Measurements from ENCODE around the gene GNA14.

DNA sequence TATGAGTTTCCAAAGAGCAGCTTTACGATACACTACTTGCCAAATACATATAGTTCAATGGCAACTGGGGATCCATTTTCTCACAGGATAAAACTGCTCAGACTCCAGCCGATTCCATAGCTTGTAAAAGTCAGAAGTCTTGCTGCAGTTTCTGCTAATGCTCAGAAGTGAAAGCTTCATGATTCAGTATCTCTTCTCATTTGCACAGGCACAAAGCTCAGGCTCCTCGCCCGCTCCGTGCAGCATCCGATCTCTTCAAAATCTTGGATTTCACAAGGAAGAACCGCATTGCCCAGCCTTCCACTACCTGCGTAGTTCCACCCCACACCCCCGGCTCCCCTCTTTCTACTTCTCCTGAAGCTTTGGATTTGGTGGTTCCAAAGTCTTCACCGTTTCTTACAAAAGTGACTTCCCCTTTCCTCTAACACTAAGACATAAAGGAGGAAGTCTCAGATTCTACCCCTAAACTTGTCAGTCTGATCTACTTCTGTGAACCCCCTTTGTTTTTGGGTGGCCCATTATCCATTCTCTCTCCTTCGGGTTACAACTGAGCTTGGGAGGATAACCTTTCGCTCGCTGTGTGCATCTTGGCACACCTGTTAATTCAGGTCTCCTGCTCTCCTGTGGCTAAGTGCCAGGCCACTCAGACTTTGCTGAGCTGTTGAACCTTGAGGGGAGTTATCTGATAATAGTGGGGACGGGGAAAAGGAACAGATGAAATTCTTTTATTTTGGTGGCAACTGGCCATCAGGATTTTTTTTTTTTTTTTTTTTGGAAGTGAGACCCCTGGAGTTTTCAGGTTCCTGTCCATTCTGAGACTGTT is 194.1 kb downstream of the GNA14 start:
- TF ChIP-seq, protein P1, sequence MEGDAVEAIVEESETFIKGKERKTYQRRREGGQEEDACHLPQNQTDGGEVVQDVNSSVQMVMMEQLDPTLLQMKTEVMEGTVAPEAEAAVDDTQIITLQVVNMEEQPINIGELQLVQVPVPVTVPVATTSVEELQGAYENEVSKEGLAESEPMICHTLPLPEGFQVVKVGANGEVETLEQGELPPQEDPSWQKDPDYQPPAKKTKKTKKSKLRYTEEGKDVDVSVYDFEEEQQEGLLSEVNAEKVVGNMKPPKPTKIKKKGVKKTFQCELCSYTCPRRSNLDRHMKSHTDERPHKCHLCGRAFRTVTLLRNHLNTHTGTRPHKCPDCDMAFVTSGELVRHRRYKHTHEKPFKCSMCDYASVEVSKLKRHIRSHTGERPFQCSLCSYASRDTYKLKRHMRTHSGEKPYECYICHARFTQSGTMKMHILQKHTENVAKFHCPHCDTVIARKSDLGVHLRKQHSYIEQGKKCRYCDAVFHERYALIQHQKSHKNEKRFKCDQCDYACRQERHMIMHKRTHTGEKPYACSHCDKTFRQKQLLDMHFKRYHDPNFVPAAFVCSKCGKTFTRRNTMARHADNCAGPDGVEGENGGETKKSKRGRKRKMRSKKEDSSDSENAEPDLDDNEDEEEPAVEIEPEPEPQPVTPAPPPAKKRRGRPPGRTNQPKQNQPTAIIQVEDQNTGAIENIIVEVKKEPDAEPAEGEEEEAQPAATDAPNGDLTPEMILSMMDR (IDR thresholded peaks at IDR 0.05; ENCODE audit: poor library complexity, severe bottlenecking) = no peak
- TF ChIP-seq MXI1 (conservative IDR thresholded peaks at IDR 0.05; ENCODE audit: poor library complexity, severe bottlenecking) (no peak), TAF1 (IDR thresholded peaks at IDR 0.05; ENCODE audit: low read depth) (no peak)
